Pons (tissue), 1 donor: ENCODE measurements around the gene AUH.
A peak's percentile ranks its signal among the peaks of the same experiment; 100 is the strongest.

Source experiments
- DNase-seq: peaks from one replicate; pipeline ENCODE4 v3.0.0-alpha.2; 2016; ENCODE audit warnings: low spot score

AUH gene

GRCh38 chr9:91338681-91339080 lies 23.0 kb downstream of the AUH start:
- DNase-seq, result no peak

DNA sequence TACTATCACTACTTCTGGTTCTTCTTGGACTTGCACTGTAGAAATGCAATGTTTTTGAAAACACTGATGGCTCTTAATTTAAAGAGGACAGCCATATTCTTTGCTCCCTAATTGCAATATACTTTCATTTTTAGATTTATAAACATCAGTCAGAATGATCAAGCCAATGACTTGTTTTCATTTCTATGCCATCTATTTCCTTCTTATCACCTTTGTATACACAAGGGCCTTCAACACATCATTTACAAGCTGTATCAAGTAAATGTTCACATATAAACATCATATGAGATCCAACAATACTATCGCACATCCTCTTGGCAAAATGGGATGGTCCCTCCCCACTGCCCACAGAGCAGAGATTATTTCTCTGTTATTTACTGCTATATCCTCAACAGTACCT lies 24.9 kb downstream of the AUH start:
- DNase-seq, result no peak

DNA sequence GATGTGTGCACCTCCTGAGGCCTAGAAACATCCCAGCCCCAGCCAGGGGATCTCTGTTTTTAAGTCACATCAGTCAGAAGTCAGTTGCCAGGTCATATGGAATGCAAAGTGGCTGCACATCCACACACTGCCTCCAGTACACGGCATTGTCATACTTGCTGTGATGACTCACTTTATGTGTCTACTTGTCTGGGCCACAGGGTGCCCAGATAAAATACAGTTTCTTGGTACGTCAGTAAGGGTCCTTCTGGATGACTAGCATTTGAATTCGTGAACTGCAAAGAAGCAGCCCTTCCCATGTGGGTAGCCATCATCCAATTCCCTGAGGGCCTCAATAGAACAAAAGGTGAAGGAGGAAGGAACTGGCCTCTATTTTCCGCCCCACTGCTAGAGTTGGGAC lies 27.7 kb downstream of the AUH start:
- DNase-seq, result no peak

- DNase-seq, result no peak
Measured at GRCh38 chr9:91333551-91333950, 28.2 kb downstream of the AUH start.

DNA sequence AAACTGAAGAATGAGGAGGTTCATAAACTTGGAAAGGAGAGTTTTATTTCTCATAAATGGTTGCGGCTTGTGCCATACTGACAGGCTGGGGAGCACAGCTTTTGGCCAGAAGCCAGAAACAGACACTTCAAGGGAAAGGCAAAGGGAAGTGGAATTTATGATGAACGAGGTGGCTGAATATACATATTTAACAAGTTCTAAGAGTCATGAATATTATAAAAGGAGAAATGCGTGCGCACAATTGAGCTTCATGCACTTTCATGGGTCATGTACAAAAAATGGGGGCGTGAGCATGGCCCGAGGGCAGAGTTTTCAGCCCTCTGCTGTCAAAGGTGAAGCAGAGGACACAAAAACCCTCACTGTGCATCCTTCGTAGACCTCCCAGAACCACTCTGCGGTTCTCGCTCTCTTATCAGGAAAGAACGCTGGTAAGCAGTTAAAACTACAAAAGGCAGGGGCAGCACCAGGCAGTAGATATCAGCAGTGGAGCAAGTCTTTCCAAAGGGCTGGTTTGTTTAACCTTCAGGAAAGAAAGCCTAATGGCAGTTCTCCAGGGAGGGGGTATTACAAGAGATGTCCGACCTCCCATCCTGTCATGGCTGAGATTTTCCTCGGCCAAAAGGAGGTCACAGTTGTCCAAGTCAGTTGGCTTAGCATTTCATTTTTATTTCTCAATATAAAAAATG lies 29.0 kb downstream of the AUH start:
- DNase-seq, result peak; percentile 10

DNA sequence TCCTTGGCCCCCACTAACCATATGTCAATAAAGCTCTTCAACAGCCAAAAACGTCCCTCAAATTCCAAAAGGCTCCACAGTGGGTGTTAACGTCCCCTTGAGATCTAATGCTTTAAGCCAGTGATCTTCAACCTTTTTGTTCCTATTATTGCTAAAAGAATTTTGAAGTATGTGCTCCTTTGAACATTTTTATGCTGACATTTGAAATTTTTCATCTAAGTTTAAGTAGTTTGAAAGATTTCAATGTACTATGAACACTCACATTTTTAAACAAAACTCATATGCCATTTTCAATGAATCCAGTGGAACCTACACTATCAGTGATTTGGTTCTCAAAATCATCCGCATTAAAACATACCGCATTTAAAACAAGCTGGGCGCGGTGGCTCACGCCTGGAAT lies 29.9 kb downstream of the AUH start:
- no peak for DNase-seq

DNA sequence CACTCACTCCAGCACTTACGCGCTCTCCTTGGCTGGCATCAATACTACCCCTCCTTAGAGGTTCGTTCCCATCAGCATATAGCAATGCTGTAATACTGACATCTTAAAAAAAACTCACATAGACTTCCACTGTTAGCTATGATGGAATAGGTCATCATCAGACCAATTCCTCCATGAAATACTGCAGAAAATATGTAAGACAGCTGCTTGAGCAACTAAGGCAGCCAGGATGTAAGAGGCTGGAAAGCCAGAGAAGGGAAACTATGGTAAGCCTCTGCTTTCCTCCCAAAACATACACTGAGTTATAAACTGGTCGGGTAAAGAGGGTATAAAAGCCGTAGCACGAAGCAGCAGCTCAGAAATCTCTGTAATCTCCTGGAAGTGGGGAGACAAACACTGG lies 33.5 kb downstream of the AUH start:
- no peak for DNase-seq

DNA sequence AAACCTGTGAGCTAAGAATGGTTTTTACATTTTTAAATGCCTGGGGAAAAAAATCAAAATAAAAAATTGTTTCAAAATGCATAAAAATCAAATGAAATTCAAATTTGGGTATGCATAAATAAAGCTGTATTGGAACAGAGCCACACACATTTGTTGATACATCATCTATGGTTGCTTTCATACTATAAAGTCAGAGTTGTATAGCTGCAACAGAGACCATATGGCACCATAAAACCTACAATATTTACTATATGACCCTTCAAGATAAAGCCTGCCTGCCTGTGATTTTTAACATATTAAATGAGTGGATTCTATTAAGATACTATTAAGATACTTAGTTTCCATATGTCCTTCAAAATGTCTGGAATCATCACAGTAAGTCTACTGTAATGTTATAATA lies 40.0 kb downstream of the AUH start:
- DNase-seq, result no peak

DNA sequence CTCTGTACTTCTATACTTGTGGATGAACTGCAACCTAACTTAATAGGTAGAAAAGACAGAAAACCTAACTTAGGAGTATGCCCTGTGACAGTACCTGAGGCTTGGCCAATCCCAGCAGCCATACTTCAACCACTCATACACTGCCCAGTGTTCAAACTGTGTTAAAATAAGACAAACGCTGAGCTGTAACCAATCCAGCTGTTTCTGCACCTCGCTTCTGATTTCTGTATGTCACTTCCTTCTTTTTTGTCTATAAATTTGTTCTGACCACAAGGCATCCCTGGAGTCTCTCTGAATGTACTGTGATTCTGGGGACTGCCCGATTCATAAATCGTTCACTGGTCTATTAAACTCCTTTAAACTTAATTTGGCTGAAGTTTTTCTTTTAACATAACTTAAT lies 41.4 kb downstream of the AUH start:
- no peak for DNase-seq

DNA sequence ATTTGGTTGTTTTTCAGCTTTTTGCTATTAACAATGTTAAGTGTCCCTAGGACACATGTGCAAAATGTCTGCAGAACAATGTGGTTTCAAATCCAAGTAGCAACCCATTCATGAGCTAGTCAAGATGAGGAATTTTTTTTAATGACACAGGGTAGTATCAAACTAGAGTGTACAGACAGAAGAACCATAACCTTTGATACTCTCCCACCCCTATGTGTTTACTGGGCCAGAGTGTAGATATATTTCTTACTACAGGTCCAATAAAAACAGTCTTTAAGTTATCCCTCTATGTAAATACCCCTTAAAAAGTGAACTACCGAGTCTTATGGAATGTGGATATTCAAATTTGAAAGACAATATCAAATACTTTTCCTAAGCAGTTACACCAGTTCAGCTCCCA lies 45.6 kb downstream of the AUH start:
- DNase-seq, result no peak

DNA sequence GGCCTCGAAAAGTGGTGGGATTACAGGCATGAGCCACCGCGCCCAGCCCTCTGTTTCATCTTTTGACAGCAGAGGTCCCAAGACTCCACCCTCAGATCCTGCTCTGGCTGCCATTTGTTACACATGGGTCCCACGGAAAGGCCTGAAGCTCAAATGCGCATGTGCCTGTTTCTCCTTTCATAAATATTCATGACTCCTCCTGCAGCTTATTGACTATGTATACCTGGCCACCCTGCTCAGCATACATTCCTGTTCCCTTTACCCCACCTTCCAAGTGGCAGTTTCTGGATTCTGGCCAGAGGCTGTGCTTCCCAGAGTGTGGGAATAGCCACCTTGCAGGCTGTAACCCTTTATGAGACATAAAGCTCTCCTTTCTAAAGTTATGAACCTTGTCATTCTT lies 46.5 kb downstream of the AUH start:
- no peak for DNase-seq

DNA sequence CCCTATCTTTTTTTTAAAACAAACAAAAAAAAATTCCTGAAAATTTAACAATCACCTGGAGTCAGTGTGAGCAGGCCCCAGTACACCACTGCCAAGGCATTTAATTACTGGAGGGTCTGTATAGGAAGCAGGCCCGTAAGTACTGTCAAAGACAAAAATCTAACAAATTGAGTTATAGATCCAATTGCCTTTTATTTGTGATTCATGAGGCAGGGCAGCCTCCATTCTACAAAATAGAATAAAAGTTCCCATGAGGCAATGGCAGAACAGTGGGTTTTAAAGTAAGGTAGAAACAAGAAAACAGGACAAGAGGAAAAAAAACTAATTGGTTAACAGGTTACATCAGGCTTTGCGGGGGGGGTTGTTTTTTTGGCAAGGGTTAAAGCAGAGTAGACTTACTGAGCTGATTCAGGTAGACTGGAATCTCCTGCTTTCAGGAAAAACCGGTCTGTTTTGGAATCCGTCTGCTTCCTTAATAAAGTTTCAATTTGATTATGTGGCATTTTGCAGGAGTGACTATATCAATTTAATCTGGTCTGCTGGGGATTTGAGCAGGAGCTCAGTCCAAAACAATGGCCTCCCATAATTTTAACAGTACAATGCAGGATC lies 48.9 kb downstream of the AUH start:
- no peak for DNase-seq

DNA sequence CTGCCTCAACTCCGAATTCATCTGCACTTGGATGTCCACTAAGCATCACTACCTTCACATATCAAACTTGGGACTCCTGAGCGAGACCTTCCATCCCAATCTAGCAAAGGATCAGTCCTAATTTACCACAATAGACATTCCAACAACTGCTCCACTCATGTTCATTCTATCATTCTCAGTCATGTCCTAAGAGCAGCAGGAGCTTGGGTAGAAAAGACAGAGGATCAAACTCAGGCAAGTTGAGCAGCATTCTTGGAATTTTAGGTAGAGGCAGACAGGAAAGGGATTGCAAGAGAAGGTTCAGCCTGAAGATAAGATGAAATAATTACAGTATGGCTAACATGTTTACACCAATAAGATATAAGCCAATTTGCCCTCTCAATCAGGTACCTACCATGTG lies 51.7 kb downstream of the AUH start:
- no peak for DNase-seq

DNA sequence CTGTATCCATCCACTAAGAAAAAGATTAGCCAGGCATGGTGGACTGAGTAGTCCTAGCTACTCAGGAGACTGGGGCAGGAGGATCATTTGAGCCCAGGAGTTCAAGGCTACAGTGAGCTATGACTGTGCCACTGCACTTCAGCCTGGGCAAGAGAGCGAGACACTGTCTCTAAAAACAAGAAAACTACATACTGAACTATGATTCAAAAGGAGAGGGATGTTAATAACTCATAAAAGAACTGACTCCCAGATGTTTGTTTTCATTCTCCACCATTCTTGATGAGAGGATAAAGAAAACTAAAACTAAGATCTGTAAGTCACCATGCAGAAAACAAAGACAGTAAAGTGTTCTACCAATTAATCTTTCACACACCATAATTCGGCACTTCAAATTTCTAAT lies 53.5 kb downstream of the AUH start:
- DNase-seq, result no peak

DNA sequence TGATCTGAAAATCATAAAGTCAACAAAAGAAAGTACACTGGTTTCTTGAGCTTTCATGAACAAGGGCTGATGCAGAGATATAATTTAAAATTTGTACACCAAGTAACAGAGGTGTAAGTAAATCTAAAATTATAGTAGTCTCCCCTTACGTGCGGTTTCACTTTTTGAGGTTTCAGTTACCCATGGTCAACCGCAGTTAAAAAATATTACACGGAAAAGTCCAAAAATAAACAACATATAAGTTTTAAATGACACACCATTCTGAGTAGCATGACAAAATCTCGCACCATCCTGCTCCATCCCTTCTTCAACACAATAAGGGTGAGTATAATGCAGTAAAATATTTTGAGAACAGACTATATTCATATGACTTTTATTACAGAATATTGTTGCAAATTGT lies 54.4 kb downstream of the AUH start:
- DNase-seq, result no peak

DNA sequence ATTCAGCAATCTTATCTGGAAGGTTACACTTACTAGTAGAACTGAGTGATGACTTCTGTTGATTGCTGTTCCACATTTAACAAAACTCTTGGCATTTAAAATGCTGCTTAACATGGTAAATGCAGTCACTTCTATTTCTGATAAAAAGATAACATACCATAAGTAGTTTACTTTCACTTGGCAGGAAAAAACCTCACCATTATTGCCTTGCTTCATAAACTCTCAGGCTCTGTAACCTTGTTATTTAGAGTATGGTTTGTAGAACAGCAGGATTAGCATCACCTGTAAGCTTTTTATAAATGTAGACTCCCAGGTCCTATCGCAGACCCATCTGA lies 55.5 kb downstream of the AUH start:
- DNase-seq, result no peak

DNA sequence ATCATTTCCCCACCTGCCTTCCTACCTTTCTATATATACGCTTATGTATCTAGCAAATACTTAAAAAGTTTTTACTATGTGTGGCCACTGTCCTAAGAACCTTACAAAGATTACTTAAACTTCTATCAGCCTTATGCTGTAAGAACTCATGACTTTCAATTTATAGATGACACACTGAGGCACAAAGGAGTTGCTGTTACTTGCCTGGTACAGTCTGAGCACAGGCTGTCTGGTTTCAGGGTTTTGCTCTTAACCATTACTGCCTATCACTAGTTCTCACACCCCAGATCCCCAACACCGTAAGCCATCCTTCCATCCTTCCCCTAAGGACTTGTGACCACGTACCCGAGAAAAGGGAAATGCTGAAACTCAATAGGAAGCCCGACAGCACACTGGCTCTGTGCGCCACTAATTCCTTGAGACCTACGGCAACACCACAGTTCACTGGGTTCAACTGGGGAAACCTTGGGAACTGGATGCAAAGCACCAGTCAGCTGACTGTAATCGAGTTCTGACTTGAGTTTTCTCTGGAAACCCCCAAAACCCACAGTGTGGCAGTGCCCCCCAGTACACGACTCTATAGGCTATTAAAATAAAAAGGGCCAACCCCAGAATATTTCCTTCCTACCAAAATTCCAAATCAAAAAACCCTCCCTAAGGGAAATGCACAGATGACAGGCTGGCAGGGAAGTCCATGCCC lies 56.0 kb downstream of the AUH start:
- DNase-seq, result peak; percentile 12

- no peak for DNase-seq
Measured at GRCh38 chr9:91303741-91304415, 57.8 kb downstream of the AUH start.

GRCh38 chr9:91302831-91303230 lies 58.9 kb downstream of the AUH start:
- peak; percentile 32 for DNase-seq

GRCh38 chr9:91301161-91301560 lies 60.6 kb downstream of the AUH start:
- no peak for DNase-seq

- DNase-seq, result no peak
Measured at GRCh38 chr9:91298311-91298710, 63.4 kb downstream of the AUH start.

GRCh38 chr9:91297306-91297705 lies 64.4 kb downstream of the AUH start:
- no peak for DNase-seq

DNA sequence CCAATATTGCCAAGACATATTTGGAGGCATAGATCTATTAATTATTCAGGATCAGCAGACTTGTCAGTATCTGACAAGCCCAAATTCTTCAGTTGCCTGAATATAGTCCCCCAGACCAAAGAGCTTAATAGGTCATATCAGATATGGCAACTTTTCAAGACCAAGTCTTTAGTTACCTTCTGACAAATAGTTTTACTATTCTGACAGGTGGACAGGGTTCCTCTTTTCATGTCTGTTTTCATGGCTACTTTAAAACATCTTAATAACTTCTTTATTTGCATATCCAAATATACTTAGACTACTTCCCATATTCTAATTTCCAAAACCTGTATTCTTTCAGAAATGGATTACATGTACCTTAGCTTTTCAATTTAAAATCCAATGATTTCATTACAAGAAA lies 65.4 kb downstream of the AUH start:
- DNase-seq, result no peak
